Stimulated activated CD4-positive, alpha-beta T cell treated with anti-CD3 and anti-CD28 coated beads, TNF-alpha, amount 100 ng/mL, for 24 hours (primary cell): Measurements from ENCODE around the gene SLC6A6.
A peak's percentile ranks its signal among the peaks of the same experiment; 100 is the strongest.

Source experiments
- DNase-seq, 3 experiments: peaks; one replicate each; pipeline ENCODE4 v3.0.0-alpha.2; 2020; ENCODE audit warnings: low read depth in 3 of 3

SLC6A6 gene

DNA sequence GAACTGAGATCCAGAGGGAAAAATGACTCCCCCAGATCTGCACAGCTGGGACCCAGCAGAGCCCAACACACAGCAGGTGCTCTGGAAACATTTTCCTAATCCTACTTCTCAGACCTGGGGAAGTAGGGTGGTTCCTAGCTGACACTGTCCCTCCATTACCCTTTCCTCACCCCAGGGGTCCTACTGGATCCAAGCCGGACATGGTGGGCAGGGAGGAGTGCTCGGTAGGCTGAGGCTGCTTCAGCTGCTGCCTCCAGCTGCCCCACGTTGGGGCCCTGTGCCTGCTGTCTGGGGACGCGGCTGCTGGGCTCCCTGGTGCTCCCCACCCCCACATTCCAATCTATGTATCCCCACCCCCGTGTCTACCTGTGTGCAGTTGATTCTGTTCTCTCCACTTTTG, 29.8 kb upstream of the SLC6A6 start:
- DNase-seq: no peak

DNA sequence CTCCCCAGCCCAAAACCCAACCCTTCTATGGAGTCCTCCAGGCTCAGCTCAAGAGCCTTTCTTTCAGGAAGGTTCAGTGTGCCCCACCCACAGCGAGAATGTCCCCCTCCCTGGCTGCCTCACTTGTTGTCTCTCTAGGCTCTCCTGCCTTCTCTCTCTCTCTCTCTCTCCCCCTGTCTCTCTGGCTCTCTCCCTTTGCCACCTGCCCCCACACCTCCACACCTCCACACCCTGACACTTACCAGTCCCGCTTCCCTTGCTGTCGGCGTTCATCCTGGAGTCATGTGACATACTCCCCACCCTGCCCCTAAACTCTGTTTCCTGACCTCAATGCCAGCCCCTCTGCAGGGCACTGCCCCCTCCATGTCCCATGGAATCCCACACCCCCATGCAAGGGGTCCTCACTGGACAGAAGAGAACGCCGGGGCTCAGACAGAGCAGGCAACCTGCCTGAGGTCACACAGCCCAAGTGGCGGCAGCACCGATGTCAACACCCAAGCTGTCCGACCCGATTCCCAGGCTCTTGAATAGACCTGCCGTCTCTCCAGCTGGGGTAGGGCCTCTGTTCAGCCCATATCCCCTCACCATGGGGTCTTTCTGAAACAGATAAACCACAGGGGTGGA, 28.5 kb upstream of the SLC6A6 start:
- DNase-seq: no peak

DNA sequence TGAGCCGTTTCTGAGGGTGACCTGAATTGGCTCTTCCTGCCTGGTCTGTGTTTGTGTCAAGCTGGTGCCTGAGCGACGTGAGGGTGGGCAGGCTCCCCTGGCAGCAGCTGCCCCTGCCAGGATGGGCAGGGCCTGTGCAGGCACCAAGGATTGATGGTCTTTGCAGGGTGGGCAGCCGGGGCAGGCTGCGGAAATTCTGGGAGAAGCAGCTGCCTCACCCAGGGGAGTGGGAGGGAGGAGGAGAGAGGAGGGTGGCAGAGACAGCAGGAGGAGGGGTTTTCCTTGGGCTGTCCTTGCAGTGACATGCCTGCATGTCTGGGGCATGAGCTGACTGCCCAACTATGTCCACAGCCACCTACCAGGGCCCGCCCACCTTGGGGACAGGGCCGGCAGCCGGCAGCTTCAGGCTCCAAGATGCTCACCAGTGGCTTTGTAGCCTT, 27.9 kb upstream of the SLC6A6 start:
- DNase-seq: no peak

DNA sequence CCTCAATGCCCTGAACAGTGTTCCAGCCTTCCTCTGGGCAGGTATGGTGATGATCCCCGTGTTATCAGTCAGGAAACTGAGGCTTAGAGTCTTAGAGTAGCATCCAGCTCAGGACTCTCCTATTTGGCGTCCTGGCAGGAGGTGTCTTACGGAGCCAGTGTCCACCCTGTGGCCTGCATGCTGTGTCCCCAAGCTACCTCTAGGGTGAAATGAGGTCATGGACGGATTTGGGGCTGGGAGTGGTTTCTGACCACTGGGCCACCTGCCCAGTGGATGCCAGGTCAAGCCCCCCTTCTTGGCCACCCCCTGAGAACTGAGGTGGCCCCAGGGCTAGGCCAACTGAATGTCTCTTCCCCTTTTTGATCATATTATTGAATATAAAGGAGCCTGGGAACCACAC, 27.2 kb upstream of the SLC6A6 start:
- DNase-seq: no peak

DNA sequence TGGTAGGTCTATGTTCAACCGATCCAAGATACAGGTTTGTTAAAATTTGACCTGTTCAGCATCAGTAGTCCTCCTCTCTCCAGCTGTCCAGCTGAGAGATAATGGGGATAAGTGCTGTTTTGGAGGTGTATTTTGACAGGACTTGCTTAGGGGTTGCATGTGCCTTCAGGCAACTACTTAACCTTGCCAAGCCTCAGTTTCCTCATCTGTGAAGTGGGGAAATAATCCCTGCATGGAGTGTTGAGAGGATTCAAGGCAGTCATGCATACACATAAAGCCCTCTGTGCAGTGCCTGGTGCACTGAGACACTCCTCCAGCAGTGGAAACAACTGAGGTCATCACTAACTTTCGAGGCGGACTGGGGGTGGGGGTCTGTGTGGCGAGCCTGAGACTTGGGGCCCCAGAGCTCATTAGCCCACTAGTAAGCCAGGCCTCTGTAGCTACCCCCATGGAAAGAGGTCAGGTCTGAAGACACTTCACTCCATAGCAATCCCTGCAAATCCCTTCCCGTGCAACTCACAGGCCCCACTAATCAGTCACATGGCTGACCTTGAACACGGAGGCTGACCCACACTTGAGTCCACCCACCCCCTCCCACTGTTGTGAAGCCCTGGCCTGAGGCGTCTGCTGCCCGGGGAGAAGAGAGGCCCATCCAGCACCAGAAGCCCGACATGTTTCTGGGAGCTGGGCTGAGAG, 25.9 kb upstream of the SLC6A6 start:
- DNase-seq: no peak

DNA sequence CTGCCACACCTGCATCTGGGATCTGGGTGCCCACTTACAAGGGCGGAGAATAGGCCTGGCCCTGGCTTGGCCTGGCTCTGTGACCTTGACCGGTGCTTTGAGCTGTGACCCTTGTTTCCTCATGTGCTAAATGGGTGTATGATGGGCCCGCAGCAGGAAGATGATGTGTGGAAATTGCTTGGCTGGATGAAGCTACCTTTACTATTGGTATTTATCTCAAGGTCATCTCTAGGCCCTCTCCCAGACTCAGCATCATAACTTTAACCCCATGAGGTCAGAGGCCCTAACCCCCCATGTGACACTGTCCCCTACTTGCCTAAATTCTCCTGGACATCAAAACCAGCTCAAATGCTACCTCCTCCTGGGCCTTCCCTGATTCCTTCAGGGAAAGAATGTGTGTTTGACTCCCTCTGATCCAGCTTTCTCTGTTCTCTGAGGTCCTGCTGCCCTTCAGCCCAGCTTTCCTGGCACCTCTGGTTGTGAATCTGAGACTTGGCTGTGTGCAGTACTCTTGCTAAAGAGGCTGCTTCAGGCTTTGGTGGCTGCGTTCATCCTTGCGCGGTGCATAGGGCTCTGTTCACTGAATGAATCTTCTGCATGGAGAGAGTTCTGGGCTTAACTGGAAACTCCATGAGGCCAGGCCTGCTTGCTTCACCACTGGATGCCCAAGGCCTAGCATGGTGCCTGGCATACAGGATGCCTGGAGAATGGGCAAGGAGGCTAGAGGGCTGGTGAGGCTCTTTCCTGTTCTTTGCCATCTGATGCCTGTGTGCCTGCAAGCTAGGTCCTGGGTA, 25.2 kb upstream of the SLC6A6 start:
- no peak for DNase-seq

DNA sequence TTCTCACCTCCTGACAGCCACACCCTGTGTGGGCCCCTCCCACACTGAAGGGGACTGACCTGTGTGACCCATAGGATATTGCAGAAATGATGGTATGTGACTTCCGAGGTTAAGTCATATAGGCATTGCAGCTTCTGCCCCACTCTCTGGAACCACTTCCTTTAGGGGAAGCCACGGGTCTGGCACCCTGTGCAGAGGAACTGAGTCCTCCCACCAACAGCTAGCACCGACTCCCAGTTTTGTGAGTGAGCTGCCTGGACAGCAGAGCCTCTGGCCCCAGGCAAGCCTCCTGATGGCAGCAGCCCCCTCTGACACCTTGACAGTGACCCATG, 24.6 kb upstream of the SLC6A6 start:
- DNase-seq: peak in 1 of 3 experiments; percentile 9

DNA sequence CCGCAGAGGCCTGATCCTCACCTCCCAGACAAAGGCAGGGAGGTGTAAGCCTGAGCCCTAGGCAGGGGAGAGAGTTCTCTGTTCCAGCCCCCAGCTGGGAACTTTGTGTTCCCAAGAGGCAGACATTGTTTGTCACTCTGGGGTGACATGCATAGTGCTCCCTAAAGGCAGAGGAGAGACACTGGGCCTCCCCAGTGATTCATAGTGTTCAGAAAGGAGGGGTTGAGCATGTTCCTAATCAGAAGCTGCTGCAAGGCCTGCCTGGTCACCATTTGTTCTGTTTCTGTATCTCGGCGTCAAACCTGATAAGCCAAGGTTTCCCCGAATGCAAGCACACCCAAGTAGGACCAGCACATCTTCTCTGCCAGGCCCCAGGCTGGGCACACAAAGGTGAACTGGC, 24.0 kb upstream of the SLC6A6 start:
- DNase-seq: no peak

DNA sequence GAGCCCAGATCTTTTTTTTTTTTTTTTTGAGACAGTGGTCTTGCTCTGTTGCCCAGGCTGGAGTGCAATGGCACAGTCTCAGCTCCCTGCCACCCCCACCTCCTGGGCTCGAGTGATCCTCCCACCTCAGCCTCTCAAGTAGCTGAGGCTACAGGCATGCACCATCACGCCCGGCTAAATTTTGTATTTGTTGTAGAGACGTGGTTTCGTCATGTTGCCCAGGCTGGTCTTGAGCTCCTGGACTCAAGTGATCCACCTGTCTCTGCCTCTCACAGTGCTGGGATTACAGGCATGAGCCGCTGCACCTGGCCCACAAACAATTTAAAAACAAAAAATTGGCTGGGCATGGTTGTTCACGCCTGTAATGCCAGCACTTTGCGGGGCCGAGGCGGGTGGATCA, 22.6 kb upstream of the SLC6A6 start:
- no peak for DNase-seq

DNA sequence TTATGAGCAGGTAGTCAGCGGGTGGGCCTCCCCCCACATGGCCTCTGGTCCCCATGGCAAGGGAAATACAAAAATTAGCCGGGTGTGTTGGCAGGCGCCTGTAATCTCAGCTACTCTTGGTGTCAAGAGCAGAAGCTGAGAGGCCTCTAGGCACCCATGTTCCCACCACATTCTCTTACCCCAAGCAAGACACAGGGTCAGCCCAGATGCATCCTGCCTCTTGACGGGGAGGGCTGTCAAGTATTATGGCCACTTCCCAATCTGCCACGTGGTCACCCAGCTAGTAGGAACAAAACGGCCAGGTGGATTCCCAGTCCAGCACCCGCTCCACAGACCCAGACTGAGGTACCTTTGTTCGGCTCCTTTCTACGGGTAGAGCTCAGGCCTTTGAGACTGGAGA, 16.2 kb upstream of the SLC6A6 start:
- no peak for DNase-seq

DNA sequence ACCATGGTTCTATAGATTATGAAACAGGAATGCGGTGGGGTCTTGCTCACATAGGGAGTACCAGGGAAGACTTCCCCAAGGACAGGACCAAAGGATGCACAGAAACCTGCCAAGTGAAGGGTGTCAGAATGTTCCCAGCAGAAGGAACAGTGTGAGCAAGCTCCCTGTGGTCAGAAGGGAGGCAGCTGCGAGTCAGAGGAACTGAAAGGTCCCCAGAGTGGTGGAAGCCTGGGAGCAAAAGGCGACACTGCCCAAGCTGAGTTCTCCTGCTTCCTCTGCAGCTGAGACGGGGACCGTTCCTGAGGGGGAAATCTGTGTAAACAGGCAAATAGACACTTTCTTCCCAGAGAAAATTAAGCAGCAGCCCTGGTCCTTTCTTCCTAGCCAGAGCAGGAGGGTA, 14.2 kb upstream of the SLC6A6 start:
- DNase-seq: no peak

DNA sequence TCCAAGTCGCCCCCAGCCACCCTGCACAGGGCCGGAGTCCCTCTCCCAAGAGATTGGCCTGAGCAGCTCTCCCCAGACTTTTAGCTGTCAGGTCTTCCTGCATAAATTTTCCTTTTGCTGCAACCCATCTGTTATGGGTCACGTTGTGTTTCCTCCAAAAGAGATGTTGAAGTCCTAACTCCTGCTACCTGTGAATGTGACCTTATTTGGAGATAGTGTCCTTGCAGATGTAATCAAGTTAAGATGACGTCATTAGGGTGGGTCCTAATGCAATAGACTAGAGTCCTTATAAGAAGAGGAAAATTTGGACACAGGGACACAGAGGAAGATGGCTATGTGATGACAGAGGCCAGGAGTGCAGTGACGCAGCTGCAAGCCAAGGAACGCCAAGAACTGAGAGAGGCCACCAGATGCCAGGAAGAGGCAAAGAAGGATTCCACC, 13.2 kb upstream of the SLC6A6 start:
- DNase-seq: no peak

DNA sequence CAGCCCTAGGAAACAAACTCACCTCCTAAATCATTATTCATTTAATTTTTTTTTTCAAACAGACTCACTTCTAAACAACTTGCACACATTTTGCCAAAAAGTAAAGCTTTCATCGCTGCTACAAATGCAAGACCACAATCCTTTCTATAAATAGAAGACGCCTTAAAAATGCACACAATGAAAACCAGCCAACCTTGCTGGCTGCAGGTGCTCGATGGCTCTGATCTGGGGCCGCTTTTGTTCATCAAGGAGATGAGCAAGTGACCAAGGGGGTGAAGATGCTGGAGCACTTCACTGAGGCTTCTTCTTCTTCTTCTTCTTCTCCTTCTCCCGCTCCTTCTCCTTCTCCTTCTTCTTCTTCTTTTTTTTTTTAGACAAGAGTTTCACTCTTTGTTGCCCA, 12.7 kb upstream of the SLC6A6 start:
- no peak for DNase-seq

DNA sequence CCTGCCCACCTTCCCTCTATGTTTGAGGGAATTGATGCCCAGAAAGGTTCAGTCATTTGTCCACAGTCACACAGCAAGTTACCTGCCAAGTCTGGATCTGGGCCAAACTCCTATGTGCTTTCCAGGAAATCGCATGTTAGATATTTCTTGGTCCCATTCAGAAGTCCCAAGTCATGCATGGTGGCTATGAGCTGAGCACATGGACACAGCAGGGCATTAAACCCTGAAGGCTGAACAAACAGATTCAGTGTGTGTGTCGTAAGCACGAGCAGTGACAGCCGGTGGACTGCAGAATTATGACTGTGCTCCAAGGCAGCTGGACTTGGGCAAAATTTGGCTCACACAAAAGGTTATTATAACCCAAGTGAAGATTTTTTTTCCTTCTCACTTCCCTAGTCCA, 11.4 kb upstream of the SLC6A6 start:
- DNase-seq: no peak

DNA sequence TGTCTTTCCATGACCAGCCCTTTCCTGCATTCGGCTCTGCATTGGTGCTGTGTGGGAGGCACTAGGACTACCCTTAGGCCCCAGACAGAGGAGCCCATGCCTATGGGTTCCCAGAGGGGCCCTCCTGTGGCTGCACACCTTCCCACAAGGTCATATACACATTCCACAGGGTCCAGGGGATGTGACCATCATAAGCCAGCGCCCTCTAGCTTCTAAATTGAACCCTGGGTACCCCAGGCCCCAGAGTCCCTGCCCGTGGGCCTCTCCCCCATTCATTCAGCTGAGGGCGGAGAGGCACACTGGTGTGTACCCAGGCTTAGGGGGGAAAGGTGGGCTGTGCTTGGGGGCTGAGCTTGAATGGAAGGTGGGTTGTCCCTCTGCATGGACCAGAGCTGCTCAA, 10.2 kb upstream of the SLC6A6 start:
- DNase-seq: no peak

DNA sequence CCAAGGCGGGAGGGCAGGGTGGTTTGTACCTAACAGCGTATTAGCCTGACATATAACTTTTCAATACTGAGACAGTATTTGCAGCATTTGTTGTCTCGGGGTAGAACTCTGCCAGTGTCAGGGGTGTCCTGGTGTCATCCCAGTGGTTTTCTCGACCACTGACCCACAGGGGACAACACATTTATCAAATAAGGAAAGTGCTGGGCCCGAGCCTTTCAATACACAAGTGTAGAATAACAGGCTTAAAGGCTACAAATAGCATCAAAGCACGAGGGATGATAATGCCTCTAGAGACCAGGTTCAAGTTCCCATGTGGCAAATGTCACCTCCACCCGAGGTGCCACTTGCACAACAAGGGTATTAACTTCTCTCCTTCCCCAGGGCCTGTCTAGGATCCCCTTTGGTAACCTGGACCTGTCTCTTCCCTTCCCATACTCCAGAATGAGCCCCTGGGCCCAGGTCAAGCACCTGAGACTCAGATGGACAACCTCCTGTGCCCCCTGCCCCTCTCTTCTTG, 9.5 kb upstream of the SLC6A6 start:
- DNase-seq: no peak

DNA sequence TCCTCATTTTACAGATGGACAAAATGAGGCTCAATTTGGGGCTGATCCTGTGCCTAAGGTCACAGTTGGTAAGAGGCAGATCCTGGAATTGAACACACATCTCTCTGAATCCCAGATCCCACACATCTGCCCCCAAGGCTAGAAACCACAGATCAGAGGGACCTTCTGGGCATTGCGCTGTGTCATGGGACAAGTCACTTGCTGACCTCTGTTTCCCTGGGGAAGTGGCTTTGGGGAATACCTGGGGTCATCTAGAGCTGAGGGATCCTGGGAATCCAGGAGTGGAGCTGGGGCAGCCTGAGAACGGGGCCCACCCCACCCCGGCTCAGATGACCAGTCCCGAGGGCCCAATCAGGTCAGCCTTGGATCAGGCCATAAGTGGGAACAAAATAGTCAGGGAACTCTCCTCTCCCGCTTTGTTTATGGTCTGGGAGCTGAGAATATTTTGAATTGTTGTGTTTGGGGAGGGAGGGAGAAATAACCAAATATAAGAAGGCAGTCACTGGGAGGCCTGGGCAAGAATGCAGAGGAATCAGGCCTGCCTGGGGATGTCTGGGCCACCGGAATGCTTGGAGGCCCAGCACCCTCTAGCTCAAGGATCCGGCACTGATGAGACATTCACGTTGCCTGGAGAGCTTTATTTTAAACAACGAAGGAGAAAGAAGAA, 8.8 kb upstream of the SLC6A6 start:
- DNase-seq: no peak

DNA sequence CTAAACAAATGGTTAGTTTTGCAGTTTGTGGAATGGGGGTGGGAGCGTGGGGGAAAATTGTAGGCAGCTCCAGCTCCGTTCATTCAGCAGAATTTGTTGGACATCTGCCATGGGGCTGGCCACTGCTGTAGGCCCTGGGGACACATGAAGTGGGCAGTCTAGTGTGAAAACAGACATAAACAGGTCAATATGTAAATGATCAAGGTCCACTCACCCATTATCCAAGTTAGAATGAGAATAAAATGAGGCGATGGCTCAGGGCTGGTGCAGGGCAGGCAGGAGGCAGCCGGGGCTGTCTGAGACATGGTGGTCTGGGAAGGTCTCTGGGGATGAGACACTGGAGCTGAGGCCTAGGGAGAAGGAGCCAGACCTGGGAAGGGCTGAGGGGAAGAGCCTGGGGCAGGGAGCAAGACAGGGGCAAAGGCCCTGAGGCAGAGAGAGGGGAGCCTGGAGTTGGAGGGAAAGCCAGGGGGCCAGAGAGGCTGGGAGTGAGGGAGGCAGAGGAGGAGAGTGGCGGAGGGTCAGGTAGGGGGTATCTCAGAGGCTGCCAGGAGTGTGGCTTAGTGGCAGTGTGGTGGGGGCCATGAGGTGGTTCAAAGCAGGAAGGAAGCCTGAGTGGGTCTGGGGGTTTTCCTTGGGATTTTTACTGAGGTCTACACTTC, 6.2 kb upstream of the SLC6A6 start:
- DNase-seq: no peak

DNA sequence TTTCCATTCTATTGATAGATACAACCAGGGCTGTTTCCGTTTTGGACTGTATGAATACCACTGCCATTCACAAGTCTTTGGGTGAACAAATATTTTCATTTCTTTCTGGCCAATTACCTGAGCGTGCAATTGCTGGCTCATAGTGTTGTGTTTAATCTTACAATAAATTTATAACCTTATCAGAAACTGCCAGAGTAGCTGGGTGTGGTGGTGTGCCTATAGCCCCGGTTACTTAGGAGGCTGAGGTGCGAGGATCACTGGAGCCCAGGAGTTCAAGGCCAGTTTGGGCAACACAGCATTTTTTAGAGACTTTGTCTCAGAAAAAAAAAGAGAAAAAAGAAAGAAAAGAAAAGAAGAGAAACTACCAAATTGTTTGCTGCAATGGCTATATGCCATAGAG, 5.4 kb upstream of the SLC6A6 start:
- no peak for DNase-seq

DNA sequence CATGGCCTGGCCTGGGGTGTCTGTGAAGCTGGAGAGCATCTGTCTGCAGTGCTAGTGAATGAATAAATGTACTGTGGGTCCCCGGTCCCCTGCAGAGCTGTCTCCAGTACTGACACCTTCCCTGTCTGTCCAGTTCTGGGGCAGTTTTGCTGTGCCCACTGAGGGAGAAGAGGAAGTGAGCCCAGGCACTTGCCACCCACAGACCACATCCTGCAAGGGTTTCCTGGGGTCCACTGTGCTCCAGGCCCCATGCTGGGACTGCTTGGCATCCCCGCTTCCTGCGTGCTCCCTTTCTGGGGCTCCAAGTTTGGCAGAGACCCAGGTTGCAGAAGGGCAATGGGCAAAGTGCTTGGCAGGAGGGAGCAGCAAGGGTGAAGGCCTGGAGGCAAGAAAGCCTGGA, 4.9 kb upstream of the SLC6A6 start:
- DNase-seq: no peak

DNA sequence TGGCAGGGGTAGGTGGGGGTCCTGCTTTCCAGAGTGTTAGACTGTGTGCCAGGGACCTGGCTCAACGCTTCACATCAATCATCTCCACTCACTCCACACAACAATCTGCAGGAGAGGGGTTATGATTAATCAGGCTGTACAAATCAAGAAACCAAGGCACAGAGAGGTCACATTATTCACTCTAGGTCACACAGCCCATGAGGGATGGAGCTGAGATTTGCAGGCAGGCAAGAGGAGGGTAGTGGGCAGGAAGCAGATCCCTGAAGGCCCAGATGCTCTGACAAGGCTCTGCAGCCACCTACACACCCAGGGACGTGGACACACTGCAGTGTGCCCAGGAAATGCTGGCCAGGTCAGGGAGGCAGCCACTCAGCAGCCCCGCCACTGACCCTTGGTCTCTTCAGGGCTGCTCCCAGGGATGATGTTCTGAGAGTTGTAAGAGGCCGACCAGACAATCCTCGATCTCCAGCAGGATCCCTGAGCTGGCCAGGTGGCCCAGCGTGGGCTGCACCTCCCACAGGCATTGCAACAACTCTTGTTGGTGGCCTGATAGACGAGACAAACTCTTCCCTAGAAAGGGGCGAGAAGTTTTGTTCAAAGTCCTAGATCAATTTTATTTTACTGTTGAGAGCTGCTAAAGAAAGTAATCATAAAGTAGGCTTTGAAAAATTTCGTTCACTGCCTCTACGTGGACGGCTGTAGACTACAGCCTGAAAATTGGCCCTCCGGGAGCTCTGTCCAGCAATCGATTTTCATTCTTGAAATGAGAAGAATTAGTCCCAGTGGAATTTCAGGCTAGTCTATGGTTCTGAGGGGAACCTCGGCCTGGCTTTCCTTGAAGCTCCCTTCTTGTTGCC, 4.2 kb upstream of the SLC6A6 start:
- no peak for DNase-seq
